C4-2B (cell line): ENCODE data around the gene RBM20.

ENCODE experiments used
- ZFX ChIP-seq: fragments of 450-650 bp; IDR thresholded peaks from 2 replicates; pipeline ENCODE4 v1.6.1; 2017
- TF ChIP-seq, protein P1 (sequence below): fragments of 450-650 bp; conservative IDR thresholded peaks from 2 replicates; pipeline ENCODE4 v1.5.1; 2017; ENCODE audit warnings: mild to moderate bottlenecking

- TF ChIP-seq, protein P1, sequence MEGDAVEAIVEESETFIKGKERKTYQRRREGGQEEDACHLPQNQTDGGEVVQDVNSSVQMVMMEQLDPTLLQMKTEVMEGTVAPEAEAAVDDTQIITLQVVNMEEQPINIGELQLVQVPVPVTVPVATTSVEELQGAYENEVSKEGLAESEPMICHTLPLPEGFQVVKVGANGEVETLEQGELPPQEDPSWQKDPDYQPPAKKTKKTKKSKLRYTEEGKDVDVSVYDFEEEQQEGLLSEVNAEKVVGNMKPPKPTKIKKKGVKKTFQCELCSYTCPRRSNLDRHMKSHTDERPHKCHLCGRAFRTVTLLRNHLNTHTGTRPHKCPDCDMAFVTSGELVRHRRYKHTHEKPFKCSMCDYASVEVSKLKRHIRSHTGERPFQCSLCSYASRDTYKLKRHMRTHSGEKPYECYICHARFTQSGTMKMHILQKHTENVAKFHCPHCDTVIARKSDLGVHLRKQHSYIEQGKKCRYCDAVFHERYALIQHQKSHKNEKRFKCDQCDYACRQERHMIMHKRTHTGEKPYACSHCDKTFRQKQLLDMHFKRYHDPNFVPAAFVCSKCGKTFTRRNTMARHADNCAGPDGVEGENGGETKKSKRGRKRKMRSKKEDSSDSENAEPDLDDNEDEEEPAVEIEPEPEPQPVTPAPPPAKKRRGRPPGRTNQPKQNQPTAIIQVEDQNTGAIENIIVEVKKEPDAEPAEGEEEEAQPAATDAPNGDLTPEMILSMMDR, result no peak
- no peak for TF ChIP-seq ZFX
Observed at GRCh38 chr10:110694263-110694662, 50.1 kb downstream of the RBM20 start.
